Activated T-cell treated with anti-CD3 and anti-CD28 coated beads, Interleukin-2, amount 50 U/mL, for 4 hours (primary cell): Measurements from ENCODE around the gene FBXO27. TPM values are rescaled to one million over a fixed set of nuclear protein-coding genes. Genes with fewer than 3 reads are reported as not detected.
"Not testable (repeated sequence)": the region's sequence is repeated elsewhere in the genome, so short reads cannot be mapped to it uniquely, and the experiment has no call there.

Experiments used
- ATAC-seq, 2 donors: fragments of 200-7000 bp; cut with Tn5 transposase; one replicate each; pipeline ENCODE4 v1.10.0; 2021
- DNase-seq: peaks from one replicate; pipeline ENCODE4 v3.0.0-alpha.2; 2020
- H3K27me3 Mint-ChIP-seq: one replicate; pipeline ENCODE4 v1.8.0; 2021; ENCODE audit warnings: low read depth, mixed read lengths
- H3K36me3 Mint-ChIP-seq: one replicate; pipeline ENCODE4 v1.8.0; 2022; ENCODE audit warnings: mixed read lengths; ENCODE audit not compliant: insufficient read depth
- H3K4me1 Mint-ChIP-seq: one replicate; pipeline ENCODE4 v1.8.0; 2021; ENCODE audit warnings: low read depth, mixed read lengths
- H3K4me3 Mint-ChIP-seq: one replicate; pipeline ENCODE4 v1.8.0; 2021; ENCODE audit warnings: mild to moderate bottlenecking, moderate library complexity, mixed read lengths
- H3K9me3 Mint-ChIP-seq: one replicate; pipeline ENCODE4 v1.8.0; 2021; ENCODE audit warnings: mixed read lengths
- total RNA-seq, 3 donors: library from RNA; stranded (reverse); gene quantifications; one replicate each; pipeline ENCODE4 v1.2.1, GENCODE V29; 2021

FBXO27 gene
- total RNA-seq, 3 donors from 2014 or later = 0.18 to 0.63 (median 0.20) TPM

- Mint-ChIP-seq H3K4me3 (no peak overlapping the region), H3K9me3 (no peaks in the 10 kb centered on the region), H3K27me3 (peaks cover 18% of the 10 kb centered on the region), H3K4me1 (no peaks in the 10 kb centered on the region), H3K36me3 (no peaks in the 10 kb centered on the region)
- ATAC-seq (no peak), DNase-seq (no peak)
Observed at GRCh38 chr19:39017646-39018045, 14.7 kb downstream of the FBXO27 start.

DNA sequence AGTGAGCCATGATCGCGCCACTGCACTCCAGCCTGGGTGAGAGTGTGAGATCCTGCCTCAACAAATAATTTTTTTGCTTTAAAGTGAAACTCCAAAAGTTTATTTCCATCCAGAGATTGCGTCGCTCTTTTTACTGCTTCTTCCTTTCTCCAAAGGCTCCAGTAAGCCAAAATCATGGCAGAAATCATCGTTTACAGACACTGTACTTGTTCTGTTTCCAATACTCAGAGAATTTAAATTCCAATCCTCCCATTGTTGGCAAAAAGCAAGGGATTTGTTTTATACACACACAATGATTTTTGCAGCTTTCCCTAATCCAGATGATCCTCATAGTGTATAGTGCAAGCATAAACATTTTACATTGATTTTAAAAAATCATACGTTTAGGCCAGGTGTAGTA, 15.3 kb downstream of the FBXO27 start:
- H3K36me3 Mint-ChIP-seq = no peaks in the 10 kb centered on the region
- no peak for ATAC-seq
- no peaks in the 10 kb centered on the region for H3K4me1 Mint-ChIP-seq
- peaks cover 18% of the 10 kb centered on the region for H3K27me3 Mint-ChIP-seq
- no peaks in the 10 kb centered on the region for H3K9me3 Mint-ChIP-seq
- DNase-seq = no peak
- H3K4me3 Mint-ChIP-seq = no peak overlapping the region

- DNase-seq (no peak), ATAC-seq (no peak)
- no peaks in the 10 kb centered on the region for H3K9me3 Mint-ChIP-seq
- H3K36me3 Mint-ChIP-seq = no peaks in the 10 kb centered on the region
- peaks cover 15% of the 10 kb centered on the region for H3K27me3 Mint-ChIP-seq
- no peak overlapping the region for H3K4me3 Mint-ChIP-seq
- H3K4me1 Mint-ChIP-seq = no peaks in the 10 kb centered on the region
Observed at GRCh38 chr19:39014037-39014436, 18.3 kb downstream of the FBXO27 start.

GRCh38 chr19:39009001-39009400, 23.3 kb downstream of the FBXO27 start:
- Mint-ChIP-seq H3K27me3 (peaks cover 15% of the 10 kb centered on the region), H3K4me3 (no peak overlapping the region), H3K4me1 (peaks cover 3% of the 10 kb centered on the region), H3K9me3 (no peaks in the 10 kb centered on the region), H3K36me3 (no peaks in the 10 kb centered on the region)
- DNase-seq (no peak), ATAC-seq (no peak)

DNA sequence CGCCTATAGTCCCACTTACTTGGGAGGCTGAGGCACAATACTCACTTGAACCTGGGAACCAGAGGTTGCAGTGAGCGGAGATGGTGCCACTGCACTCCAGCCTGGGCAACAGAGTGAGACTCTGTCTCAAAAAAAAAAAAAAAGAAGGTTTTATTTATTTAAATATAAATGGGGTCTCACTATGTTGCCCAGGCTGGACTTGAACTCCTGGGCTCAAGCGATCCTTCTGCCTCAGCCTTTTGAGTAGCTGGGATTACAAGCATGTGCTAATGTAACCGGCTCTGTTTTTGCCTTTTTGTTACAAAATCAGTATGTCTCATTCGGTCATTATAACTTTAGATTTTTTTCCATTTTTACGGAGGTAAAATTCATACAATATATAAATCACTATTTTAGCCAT, 24.2 kb downstream of the FBXO27 start:
- no peak for ATAC-seq
- Mint-ChIP-seq H3K27me3 (peaks cover 17% of the 10 kb centered on the region), H3K36me3 (no peaks in the 10 kb centered on the region), H3K4me1 (peaks cover 3% of the 10 kb centered on the region), H3K4me3 (no peak overlapping the region), H3K9me3 (no peaks in the 10 kb centered on the region)
- DNase-seq = no peak

- Mint-ChIP-seq H3K4me1 (peaks cover 3% of the 10 kb centered on the region), H3K36me3 (no peaks in the 10 kb centered on the region), H3K9me3 (no peaks in the 10 kb centered on the region), H3K27me3 (peaks cover 14% of the 10 kb centered on the region), H3K4me3 (no peak overlapping the region)
- DNase-seq (no peak), ATAC-seq (no peak)
Observed at GRCh38 chr19:39007096-39007495, 25.3 kb downstream of the FBXO27 start.

DNA sequence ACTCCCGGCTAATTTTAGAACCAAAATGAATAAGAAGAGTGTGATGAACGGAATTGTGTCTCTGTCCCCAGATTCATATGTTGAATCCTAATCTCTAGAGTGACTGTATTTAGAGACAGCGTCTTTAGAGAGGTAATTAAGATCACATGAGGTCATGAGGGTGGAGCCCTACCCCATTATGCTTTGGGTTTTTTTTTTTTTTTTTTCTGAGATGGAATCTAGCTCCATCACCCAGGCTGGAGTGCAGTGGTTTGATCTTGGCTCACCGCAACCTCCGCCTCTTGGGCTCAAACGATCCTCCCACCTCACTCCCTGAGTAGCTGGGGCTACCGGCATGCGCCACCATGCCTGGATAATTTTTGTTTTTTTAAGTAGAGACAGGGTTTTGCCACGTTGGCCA, 27.9 kb downstream of the FBXO27 start:
- Mint-ChIP-seq H3K4me1 (peaks cover 3% of the 10 kb centered on the region), H3K4me3 (no peak overlapping the region), H3K9me3 (no peaks in the 10 kb centered on the region), H3K27me3 (peaks cover 14% of the 10 kb centered on the region), H3K36me3 (no peaks in the 10 kb centered on the region)
- ATAC-seq (no peak), DNase-seq (no peak)

GRCh38 chr19:39003796-39004195, 28.6 kb downstream of the FBXO27 start:
- Mint-ChIP-seq H3K36me3 (no peaks in the 10 kb centered on the region), H3K4me1 (peaks cover 3% of the 10 kb centered on the region), H3K9me3 (no peaks in the 10 kb centered on the region), H3K4me3 (no peak overlapping the region), H3K27me3 (peaks cover 19% of the 10 kb centered on the region)
- DNase-seq (no peak), ATAC-seq (no peak)

- Mint-ChIP-seq H3K36me3 (no peaks in the 10 kb centered on the region), H3K4me1 (peaks cover 3% of the 10 kb centered on the region)
Observed at GRCh38 chr19:39003188-39003587, 29.2 kb downstream of the FBXO27 start.

DNA sequence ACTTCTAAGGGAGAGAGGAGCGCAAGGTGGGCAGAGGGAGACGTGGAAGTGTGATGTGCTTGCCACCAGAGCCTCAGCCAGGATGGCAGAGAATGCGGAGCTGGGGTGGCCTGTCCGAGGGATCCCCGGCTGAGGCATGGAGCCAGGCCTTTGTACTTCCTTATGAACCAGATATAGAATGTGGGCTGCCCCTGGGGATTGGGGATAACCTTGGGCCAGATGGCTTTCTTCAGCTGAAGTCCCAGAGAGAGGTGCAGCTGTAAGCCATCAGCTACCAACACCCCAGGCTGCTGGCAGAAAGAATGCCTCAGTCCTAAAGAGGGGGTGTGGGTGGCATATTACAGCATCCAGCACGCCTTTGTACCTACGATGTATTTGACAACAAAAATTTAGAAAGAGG, 31.3 kb downstream of the FBXO27 start:
- no peaks in the 10 kb centered on the region for H3K9me3 Mint-ChIP-seq

More at GRCh38 chr19:39003188-39003587, 29.2 kb downstream of the FBXO27 start:
- ATAC-seq (no peak), DNase-seq (no peak)
- H3K4me3 Mint-ChIP-seq = no peak overlapping the region
- peaks cover 19% of the 10 kb centered on the region for H3K27me3 Mint-ChIP-seq
- H3K9me3 Mint-ChIP-seq = no peaks in the 10 kb centered on the region

GRCh38 chr19:38997576-38997975, 34.8 kb downstream of the FBXO27 start:
- peaks cover 15% of the 10 kb centered on the region for H3K27me3 Mint-ChIP-seq
- H3K4me1 Mint-ChIP-seq, H3K4me3 Mint-ChIP-seq, DNase-seq, H3K36me3 Mint-ChIP-seq, ATAC-seq, H3K9me3 Mint-ChIP-seq: not testable (repeated sequence)

More for the DNA sequence above, 31.3 kb downstream of the FBXO27 start:
- Mint-ChIP-seq H3K4me3 (no peak overlapping the region), H3K27me3 (peaks cover 16% of the 10 kb centered on the region), H3K36me3 (no peaks in the 10 kb centered on the region), H3K4me1 (no peaks in the 10 kb centered on the region)
- no peak for ATAC-seq
- DNase-seq = no peak

GRCh38 chr19:38993271-38993670, 39.1 kb downstream of the FBXO27 start:
- Mint-ChIP-seq H3K4me3 (no peak overlapping the region), H3K27me3 (peaks cover 20% of the 10 kb centered on the region), H3K36me3 (no peaks in the 10 kb centered on the region), H3K9me3 (no peaks in the 10 kb centered on the region), H3K4me1 (no peaks in the 10 kb centered on the region)
- DNase-seq (no peak), ATAC-seq (no peak)

DNA sequence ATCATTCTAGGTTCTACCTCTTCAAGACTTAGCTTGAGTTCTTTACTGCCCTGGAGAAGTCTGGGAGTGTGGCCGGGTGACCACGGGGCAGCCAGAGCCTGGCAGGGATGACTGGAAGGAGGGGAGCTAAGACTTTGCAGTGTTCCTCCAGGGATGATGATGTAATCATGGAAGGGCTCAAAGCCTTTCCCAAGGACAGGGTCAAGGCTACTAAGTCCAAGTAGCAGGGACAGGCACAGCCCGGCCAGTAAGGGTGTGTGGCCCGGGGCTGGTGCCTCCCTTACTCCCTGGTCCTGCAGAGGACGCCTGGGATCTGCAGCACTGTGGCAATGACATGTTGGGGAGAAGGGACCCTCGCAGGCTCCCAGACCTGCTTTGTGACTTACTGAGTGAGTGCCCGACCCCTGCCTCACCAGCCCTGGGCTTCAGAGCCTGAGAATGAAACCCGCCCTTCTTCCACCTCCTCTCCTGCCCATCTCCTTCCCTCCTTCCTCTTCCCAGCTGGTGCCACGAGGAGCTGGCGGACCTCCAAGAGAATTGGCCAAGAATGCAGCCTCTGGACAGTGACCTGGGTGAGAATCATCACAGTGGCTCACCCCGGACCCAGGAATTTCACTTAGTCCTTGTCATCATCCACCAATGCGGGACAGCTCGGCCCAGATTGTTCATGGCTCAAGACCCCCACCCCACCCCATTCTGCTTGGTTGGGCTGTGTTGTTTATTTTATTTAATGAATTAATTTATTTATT, 41.2 kb downstream of the FBXO27 start:
- H3K9me3 Mint-ChIP-seq = no peaks in the 10 kb centered on the region
- no peaks in the 10 kb centered on the region for H3K4me1 Mint-ChIP-seq
- H3K4me3 Mint-ChIP-seq = no peak overlapping the region
- ATAC-seq = no peak
- no peak for DNase-seq
- no peaks in the 10 kb centered on the region for H3K36me3 Mint-ChIP-seq
- peaks cover 20% of the 10 kb centered on the region for H3K27me3 Mint-ChIP-seq

GRCh38 chr19:38989614-38990013, 42.7 kb downstream of the FBXO27 start:
- not testable (repeated sequence) for DNase-seq, H3K9me3 Mint-ChIP-seq, H3K36me3 Mint-ChIP-seq, H3K4me1 Mint-ChIP-seq, ATAC-seq, H3K4me3 Mint-ChIP-seq
- peaks cover 20% of the 10 kb centered on the region for H3K27me3 Mint-ChIP-seq

- no peaks in the 10 kb centered on the region for H3K9me3 Mint-ChIP-seq
Observed at GRCh38 chr19:38989066-38989605, 43.2 kb downstream of the FBXO27 start.

More at GRCh38 chr19:38989066-38989605, 43.2 kb downstream of the FBXO27 start:
- DNase-seq (no peak), ATAC-seq (no peak)
- H3K4me3 Mint-ChIP-seq = no peak overlapping the region
- H3K36me3 Mint-ChIP-seq = no peaks in the 10 kb centered on the region
- no peaks in the 10 kb centered on the region for H3K4me1 Mint-ChIP-seq
- H3K27me3 Mint-ChIP-seq = peaks cover 20% of the 10 kb centered on the region
